MM.1S (cell line): Measurements from ENCODE around the gene PXMP2.

Source experiments
- EZH2 ChIP-seq: fragments of 300-600 bp; sonication (generic); optimal IDR thresholded peaks from 2 replicates; pipeline ENCODE3; 2017; ENCODE audit warnings: low read depth, mild to moderate bottlenecking, antibody characterized with exemption, low read length, mixed read lengths
- EZH2phosphoT487 ChIP-seq: fragments of 300-600 bp; sonication (generic); IDR thresholded peaks from 2 replicates; pipeline ENCODE4 v1.6.1; 2018; ENCODE audit warnings: antibody characterized with exemption, low read length
- TF ChIP-seq, protein P1 (sequence below): fragments of 300-600 bp; sonication (generic); IDR thresholded peaks from 2 replicates; pipeline ENCODE4 v1.5.1; 2016; ENCODE audit warnings: antibody characterized with exemption, low read length, mixed read lengths

DNA sequence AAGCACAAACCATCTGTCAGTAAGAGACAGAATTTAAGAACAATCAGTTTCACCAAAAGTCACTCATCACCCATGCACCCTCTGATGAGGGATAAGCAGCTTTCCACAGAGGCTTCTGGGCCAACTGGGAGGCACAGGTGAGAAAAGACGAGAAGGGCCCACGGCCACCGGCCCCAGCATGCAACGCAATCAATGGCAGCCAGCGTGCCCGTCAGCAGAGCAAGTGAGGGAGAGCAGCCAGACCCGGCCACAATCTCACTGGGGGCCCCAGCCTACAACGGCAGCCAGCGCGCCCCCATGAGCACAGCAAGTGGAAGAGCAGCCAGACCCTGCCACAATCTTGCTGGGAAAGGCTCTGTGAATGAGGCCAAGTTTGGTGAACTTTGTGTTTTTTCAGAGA is 60.9 kb downstream of the PXMP2 start:
- TF ChIP-seq, protein P1, sequence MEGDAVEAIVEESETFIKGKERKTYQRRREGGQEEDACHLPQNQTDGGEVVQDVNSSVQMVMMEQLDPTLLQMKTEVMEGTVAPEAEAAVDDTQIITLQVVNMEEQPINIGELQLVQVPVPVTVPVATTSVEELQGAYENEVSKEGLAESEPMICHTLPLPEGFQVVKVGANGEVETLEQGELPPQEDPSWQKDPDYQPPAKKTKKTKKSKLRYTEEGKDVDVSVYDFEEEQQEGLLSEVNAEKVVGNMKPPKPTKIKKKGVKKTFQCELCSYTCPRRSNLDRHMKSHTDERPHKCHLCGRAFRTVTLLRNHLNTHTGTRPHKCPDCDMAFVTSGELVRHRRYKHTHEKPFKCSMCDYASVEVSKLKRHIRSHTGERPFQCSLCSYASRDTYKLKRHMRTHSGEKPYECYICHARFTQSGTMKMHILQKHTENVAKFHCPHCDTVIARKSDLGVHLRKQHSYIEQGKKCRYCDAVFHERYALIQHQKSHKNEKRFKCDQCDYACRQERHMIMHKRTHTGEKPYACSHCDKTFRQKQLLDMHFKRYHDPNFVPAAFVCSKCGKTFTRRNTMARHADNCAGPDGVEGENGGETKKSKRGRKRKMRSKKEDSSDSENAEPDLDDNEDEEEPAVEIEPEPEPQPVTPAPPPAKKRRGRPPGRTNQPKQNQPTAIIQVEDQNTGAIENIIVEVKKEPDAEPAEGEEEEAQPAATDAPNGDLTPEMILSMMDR = no peak
- TF ChIP-seq EZH2phosphoT487 = no peak
- TF ChIP-seq EZH2 = no peak
